ENCODE measurements around the gene UGT1A4.

Gene UGT1A4

GRCh38 chr2:233811087-233811486, 92.6 kb downstream of the UGT1A4 start:
- no peak for DNase-seq (ENCODE audit: low read depth in 2 of 2)

- DNase-seq (ENCODE audit: low read depth in 2 of 2) = no peak
These were observed 93.2 kb downstream of the UGT1A4 start for GRCh38 chr2:233811732-233812131.

DNA sequence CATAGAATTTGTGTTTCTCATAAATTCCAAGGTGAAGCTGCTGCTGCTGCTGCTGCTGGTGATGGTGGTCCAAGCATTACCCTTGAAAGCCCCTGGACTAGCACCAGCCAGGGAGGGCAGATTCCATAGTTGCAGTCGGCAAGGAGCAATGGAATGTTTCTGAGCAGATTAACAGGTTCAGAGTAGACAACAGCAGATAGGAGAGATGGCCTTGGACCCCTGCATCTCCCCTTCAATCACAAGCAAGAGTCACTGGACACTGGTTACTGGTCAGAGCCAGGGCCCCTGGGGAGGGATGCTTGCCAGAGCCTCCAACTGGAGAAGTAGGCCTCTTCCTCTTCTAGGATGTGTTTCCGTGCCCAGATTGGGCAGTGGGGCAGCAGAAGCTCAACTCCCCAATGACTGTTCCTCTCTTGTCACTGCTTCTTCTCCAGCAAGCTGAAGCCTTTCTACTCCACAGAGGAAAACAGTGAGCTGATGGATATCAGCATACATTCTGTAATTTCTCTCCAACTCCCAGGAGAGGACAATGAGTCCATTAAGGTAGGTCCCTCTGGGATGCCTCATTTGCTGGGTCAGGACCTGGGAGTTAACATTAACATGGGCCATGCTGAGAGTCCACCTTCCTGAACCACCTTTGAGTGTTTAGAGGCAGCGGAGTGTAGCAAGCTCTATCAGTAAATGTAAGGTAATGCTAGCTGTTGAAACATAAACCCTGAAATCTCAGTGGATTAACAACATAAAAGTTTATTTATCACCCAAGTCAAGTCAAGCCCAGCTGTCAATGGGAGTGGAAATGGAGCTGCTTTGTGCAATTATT, 94.9 kb downstream of the UGT1A4 start:
- DNase-seq (ENCODE audit: low read depth in 2 of 2) = no peak

- DNase-seq (ENCODE audit: low read depth in 2 of 2) = no peak
These were observed 95.7 kb downstream of the UGT1A4 start for GRCh38 chr2:233814056-233814835.

DNA sequence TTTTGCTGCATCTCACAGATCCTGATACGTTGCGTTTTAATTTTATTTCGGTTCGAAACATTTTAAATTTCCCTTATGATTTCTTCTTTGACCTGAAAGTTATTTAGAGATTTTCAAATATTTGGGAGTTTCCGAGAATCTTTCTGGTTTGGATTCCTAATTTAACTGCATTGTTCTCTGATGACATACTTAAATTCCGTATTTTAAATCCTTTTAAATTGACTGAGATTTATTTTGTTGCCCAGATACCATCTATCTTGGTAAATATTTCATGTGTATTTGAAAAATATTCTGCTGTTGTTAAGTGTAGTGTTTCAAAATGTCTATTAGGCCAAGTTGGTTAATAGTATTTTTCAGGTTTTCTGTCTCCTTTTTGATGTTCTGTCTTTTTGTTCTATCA, 97.3 kb downstream of the UGT1A4 start:
- no peak for DNase-seq (ENCODE audit: low read depth in 2 of 2)

DNA sequence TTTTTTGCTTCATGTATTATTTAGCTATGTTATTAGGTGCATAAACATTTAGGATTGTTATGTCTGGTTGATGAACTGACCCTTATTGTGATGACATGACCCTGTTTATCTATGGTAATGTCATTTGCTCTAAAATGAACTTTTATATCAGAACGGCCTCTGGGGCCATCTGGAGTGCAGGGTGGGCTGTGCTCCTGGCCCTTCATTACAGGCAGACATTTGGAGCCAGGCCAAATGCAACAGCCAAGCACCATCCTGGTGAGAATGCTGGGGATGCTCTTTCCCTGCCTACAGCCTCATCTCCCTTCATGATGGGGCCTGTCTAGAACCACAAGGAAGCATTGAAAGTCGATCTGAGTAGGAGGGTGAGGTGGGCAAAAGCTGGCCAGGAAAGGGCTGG, 97.8 kb downstream of the UGT1A4 start:
- DNase-seq (ENCODE audit: low read depth in 2 of 2) = no peak

DNA sequence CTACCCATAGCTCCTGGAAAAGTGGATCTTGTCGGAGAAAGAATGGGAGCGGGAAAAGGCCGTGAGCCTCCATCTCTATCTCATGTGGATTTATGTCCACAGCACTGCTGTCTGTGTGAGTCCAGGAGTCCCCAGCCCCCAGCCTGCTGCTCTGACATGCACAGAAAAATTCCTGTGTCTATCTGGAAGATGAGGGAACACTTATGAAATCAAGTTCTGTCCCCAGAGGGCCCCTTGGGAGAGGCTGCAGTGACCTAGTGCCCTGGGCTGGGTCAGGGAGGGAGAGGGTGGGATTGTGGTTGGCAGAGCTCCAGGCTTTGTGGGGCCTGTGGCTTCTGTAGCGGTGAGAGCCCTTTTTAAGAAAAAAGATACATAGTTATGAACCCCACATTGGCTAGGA, 98.2 kb downstream of the UGT1A4 start:
- DNase-seq (ENCODE audit: low read depth in 2 of 2) = no peak

DNA sequence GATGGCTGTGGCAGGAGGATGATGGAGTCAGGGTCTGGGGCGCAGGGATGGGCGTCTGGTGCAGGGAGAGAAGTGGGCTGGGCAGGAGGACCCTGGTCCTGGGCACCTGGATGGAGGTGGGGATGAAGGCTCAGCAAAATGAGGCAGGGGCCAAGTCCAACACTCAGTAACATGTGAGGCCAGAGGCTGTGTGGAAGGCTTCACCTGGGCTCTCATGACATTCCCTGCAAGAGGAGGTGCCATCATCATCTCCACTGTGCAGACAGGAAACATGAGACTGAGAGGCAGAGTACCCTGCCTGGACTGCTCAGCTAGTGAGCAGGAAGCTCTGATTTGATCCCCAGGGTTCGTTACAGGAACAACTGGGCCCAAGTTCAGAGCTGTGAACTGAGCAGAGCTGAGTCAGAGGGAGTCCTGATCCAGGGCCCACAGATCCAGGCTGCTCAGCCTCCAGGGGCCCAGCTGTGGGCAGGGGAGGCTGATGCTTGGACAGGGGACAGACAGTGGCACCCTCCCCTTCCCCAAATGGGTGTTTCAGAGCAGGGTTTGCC, 98.9 kb downstream of the UGT1A4 start:
- no peak for DNase-seq (ENCODE audit: low read depth in 2 of 2)

- no peak for DNase-seq (ENCODE audit: low read depth in 2 of 2)
These were observed 99.6 kb downstream of the UGT1A4 start for GRCh38 chr2:233817995-233818638.

DNA sequence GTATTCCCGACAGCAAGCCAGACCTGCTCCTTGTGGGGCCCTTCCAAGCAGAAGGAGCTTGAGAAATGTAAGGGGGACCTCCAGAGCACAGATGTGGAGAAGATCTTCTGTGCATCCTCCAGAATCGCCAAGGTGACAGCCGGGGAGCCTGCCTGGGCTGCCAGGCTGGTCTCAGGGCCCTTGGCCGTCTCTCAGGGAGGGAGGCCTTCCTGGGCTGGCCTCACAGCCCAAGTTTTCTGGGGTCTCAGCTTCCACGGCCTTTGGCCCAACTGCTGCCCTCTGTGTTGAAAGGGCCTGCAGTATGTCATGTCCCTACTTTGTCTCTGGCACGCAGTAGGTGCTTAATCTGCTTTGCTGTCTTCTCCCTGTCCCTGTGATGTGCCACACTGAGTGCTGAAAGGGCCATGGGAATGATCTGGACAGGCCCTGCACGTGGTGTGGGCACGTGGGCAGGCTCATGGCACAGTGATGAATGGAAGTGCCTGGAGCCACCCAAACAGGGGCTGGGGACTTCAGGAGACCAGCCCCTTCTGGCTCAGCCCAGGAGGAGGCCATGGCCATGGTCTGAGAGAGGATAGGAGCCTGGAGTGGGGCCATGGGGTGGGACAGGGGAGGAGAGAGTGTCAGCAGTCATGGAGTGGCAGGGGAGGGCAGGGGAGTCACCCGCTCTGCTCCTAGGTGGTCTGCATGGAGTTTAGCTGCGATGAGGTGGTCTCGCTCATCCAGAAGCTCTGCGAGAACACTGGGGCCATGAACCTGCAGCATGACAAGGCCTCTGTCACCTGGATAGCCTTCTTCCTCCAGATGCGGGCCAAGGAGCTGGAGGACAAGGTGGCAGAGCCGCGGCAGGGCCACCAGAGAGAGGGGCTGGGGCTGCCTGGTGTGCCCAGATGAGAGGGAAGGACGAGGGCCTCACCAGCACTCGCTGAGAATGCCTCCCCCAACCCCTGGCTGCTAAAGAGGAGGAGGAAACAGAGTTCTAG, 100.4 kb downstream of the UGT1A4 start:
- no peak for DNase-seq (ENCODE audit: low read depth in 2 of 2)

DNA sequence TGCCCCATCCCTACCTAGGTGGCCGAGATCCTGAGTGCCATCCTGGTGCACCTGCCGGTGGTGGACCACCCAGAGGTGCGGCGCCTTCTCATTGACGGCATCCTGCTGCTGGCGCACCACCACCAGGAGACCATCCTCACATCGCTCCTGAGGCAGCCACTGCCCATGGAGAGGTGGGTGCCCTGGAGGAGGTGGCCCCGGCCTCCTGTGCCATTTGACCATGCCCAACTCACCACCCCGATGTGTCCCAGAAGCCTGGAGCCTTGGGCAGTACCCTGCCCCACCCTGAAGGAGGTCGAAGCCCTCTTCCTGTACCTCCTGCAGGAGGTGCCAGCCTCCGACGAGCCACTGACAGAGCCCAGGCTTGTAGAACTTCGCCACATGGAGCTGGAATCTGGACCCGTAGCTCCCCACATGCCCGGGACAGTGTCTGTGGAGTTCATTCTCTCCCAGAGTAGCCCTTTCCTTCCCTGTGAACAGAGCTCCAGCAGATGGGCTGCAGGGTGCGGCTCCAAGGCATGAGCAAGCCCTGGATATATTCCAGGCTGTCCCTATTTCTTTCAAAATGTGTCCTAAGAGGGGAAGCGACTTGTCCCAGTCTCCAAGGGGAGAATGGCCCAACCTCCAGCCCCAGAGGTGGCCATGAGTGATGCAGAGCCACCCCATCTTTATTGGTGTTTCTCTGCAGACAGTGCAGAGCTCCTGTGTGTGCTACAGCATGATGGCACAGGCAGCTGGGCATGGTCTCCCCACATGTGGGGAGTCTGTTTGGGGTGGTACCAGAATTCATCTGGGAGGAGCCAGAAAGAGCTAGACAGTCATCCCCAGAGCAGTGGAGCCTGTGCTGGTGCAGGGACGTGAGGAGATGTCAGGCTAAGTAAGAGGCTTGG, 101.6 kb downstream of the UGT1A4 start:
- DNase-seq (ENCODE audit: low read depth in 2 of 2) = no peak

DNA sequence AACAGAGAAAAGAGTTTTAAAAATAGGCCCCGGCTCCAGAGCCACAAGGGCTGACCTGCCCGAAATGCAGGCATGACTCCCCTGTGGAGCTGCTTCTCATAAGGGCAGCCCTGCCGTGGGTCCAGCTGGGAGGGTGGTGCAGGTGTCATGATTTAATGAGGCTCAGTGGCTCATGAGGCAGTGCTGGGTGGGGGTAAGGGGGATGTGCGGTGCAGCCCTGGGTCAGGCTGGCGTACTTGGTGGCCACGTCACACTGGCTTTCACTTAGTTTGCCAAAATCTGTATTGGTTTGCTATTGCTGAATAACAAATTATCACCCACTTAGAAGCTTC, 102.2 kb downstream of the UGT1A4 start:
- no peak for DNase-seq (ENCODE audit: low read depth in 2 of 2)

GRCh38 chr2:233821196-233821595, 102.7 kb downstream of the UGT1A4 start:
- no peak for DNase-seq (ENCODE audit: low read depth in 2 of 2)

DNA sequence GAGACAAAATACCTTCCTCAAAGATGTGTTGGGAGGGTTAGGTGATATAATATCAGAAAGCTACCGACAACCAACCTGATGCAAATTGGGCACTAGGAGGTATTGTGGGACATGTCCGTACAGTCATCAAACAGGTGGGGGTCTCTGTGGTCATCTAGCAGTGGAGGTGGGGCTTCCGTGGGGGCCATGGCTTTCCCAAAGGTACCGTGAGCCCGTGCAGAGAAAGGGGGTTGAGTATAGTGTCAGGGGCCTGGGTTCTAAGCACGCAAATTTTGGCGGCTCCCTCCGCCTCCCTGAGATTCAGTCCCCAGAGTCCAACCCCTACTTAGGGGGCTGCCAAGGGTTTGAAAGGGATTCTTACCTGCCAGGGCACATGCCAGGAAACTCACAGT, 103.2 kb downstream of the UGT1A4 start:
- DNase-seq (ENCODE audit: low read depth in 2 of 2) = no peak

GRCh38 chr2:233822101-233822771, 103.7 kb downstream of the UGT1A4 start:
- no peak for DNase-seq (ENCODE audit: low read depth in 2 of 2)

Data from stimulated activated CD8-positive, alpha-beta memory T cell treated with anti-CD3 and anti-CD28 coated beads, Interleukin-2, amount 100 ng/mL, for 48 hours (primary cell).